GM18858 (cell line): ENCODE results near the gene STAB2.

Source experiments
- ATAC-seq: cut with Tn5 transposase; IDR thresholded peaks from one replicate; pipeline ENCODE4 v1.9.1; 2021; ENCODE audit not compliant: unreplicated experiment

STAB2 gene, protein sequence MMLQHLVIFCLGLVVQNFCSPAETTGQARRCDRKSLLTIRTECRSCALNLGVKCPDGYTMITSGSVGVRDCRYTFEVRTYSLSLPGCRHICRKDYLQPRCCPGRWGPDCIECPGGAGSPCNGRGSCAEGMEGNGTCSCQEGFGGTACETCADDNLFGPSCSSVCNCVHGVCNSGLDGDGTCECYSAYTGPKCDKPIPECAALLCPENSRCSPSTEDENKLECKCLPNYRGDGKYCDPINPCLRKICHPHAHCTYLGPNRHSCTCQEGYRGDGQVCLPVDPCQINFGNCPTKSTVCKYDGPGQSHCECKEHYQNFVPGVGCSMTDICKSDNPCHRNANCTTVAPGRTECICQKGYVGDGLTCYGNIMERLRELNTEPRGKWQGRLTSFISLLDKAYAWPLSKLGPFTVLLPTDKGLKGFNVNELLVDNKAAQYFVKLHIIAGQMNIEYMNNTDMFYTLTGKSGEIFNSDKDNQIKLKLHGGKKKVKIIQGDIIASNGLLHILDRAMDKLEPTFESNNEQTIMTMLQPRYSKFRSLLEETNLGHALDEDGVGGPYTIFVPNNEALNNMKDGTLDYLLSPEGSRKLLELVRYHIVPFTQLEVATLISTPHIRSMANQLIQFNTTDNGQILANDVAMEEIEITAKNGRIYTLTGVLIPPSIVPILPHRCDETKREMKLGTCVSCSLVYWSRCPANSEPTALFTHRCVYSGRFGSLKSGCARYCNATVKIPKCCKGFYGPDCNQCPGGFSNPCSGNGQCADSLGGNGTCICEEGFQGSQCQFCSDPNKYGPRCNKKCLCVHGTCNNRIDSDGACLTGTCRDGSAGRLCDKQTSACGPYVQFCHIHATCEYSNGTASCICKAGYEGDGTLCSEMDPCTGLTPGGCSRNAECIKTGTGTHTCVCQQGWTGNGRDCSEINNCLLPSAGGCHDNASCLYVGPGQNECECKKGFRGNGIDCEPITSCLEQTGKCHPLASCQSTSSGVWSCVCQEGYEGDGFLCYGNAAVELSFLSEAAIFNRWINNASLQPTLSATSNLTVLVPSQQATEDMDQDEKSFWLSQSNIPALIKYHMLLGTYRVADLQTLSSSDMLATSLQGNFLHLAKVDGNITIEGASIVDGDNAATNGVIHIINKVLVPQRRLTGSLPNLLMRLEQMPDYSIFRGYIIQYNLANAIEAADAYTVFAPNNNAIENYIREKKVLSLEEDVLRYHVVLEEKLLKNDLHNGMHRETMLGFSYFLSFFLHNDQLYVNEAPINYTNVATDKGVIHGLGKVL (N-terminal part only)

DNA sequence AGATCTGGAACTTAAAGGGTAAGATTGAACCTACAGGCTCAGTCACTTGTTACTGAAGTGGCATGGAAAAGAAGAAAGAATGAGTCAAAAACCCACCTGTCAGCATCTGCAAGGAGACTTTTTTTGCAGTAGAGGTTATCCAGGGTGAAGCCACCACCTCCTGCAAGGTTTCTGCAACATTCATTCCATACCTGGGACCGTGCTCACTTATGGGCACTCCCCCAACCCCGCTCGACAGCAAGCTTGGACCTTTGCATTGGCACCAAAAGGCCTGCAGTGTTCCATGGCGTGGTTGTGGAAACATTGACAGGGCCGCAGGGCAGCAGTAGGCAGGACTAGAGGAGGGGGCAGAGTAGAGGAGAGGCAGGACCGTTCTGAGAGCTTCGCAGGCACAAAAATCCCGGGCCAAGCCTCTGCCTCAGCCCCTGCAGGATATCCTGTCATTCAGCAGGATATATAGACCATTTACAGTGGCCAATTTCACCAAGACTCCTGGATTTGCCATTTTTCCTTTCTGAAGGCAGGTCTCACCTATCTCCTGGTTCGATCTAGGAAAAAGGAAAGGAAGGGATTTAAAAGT lies at the start of gene STAB2:
Gene STAB2 (plus strand): TSS at position 483 of the 580 bp plus-strand sequence. CDS start 204 bp downstream, outside the sequence.
- no peak for ATAC-seq

DNA sequence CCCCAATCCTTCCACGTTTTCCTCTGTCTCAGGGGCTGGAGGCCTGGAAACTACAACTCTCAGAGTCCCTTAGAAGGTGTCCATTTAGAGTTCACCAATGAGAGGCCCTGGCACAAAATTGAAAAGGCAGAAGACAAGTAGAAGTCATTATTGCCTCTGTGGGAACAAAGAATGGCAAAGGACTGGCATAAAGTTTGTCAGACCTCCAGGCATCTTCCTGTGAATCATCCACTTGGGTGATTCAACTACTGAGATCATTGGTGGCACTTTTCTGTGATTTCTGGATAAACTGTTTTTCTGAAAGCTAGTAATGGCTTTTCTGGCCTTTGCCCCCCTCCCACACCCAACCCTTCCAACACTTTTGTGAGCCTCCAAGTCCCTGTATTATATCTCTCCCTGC lies 48.7 kb upstream of the STAB2 start:
- no peak for ATAC-seq

DNA sequence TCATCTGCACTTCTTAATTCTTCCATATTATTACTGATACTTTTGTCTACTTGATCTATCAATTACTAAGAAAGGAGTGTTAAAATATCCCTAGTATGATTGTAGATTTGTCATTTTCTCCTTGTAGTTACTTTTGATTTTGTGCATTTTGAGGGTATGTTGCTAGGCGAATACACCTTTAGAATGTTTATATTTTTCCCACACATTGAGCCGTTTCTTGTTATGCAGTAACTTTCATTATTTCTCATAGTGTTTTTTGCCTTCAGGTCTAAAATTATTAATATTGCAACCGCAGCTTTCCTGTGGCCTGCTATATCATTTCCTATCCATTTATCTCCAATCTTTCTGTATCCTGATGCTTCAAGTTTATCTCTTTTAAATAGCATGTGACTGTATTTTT lies 46.8 kb upstream of the STAB2 start:
- ATAC-seq, result no peak

GRCh38 chr12:103542078-103542477 lies 45.0 kb upstream of the STAB2 start:
- no peak for ATAC-seq

GRCh38 chr12:103546959-103547358 lies 40.1 kb upstream of the STAB2 start:
- ATAC-seq, result no peak

DNA sequence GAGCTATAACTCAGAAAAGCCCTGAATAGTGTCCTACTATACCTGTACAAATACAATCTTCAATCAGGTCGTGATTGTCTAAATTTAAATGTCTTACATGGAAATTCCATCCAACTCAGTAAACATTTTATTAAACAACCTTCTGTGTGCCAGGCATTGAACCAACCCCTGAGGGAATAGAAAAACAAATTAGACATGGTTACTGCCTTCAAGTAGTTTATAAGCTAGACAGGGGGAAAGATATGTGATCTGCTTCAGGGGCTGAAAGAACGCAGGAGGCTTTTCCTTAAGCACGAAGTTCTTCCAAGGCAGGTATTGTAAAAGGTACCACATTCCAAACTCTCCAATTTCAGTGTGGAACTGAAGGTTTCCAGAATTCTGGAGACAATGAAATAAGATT lies 39.7 kb upstream of the STAB2 start:
- no peak for ATAC-seq

- ATAC-seq, result no peak
Measured at GRCh38 chr12:103547929-103548328, 39.1 kb upstream of the STAB2 start.

DNA sequence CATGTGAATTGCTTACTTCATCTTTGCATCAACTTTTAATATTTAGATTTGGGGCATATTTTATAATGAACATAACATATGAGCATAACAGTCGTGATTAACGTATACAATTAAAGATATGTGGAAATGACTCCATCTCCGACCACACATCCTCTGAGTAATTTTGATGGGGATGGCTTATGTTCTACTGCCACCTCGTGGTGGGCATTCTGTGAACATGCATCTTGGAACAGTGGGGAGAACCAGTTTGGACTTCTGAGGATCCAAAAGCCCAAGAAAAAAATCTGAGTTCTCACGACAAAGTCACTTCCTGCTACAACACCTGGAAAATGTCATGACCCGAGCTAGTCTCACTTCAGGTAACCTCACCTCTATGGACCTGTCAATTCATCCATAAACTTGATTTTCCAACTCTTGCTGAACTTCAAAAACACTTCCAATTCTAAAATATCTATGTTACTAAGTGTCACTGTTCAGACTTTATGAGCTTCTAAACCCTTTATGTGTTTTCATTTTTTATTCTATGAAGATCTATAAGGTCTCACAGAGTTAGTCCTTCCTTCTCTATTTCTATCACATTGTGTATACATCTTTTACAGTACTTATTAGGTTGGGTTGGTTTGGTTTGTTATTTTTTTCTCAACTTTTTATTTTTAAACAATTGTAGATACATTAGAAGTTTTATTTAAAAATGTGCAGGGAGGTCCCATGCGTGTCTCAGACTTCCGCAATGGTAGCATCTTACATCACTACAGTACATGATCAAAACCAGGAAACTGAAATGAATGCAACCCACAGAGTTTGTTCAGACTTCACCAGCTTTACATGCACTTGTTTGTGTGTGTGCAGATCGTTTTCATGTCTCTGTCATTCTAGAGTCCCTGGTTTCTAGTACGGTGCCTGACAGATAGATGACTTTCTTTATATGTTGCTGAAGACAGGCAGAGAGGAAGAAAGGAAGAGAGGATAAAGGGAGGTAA lies 38.2 kb upstream of the STAB2 start:
- no peak for ATAC-seq

DNA sequence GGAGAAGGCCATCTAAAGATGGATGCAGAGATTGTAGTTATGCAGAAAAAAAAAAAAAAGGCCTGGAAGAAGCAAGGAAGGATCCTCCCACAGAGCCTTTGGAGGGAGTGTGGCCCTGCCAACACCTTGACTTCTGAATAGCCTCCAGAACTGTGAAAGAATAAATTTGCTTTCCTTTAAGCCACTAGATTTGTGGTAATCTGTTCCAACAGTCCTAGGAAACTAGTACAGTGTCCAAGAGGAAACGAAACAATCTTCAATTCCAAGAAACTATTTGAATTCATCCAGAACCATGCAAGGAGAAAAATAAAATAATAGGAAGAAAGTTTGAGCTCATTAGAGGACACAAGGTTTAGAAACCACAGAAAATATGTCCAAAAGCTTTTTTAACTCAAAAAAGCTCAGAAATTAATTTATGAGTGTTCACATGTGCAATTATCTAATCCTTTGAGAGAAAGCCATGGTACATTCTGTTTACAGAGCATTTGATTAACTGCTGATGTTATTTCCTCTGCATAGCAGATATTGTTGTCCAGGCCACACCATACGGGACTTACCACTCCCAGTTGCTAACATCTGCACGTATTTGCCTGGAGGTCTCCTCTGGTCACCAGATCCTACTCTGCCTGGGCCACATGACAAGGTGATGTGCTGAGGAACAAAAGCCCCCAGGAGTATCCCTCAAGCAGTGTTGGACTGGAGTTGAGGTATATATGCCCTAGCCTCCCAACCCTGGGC lies 30.0 kb upstream of the STAB2 start:
- ATAC-seq, result no peak

DNA sequence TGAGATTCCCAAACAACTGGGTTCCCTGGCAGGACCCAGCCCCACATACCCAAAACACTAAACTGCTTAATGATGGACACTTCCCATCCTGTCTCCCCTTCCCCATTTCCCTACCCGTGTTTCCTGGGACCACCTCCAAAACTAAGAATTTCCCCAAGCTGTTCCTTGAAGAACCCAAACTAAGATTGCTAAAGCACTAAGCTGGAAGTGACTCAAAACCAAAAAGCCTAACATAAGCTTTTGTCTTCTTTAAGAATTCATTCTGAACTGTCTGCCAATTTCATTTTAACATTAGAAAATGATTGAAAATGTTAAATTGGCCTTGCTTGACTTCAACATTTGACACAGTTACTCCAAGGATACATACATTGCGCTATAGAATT lies 29.5 kb upstream of the STAB2 start:
- no peak for ATAC-seq

DNA sequence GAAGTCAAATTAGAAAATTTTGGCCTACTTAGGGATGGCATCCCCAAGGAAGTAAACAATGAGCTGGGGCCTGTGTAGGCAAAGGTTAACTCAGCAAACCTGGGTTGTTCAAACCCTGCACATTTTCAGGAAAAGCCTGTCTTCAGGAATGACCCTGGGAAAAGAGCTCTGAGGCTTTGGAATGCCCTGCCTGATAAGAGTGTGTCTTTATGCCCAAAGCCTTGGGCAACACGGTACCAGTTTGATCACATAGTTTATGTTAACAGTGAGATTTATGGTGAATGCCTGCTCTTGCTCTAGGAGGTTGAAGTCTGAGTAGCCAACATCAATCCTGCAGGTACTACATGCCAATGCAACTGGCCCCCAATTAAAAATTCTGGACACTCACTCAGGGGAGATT lies 28.2 kb upstream of the STAB2 start:
- ATAC-seq, result no peak

DNA sequence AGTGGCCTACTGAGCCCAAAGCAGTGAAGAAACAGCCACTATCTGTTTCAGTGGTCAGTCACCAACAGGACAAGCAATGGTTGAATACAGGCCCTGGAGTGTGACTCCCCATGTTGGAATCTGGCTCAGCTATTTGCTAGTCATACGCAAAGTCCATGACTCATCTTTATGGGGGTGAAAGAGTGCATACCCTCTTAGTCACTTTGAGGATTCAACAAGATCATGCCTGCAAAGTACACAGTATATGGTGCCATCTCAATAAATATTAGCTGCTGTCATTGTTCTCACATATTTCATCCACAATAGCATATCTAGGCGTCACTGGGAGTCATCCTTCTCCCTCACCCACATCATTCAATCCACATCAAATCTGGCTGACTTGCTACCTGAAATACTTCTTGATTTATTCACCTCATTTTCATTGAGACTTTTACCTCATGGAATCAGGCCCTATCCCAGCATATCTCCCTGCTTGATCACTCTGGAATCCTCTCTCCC lies 26.4 kb upstream of the STAB2 start:
- no peak for ATAC-seq

GRCh38 chr12:103561174-103561573 lies 25.9 kb upstream of the STAB2 start:
- no peak for ATAC-seq

GRCh38 chr12:103566398-103566797 lies 20.7 kb upstream of the STAB2 start:
- no peak for ATAC-seq

GRCh38 chr12:103569278-103569677 lies 17.8 kb upstream of the STAB2 start:
- no peak for ATAC-seq

GRCh38 chr12:103571286-103571685 lies 15.8 kb upstream of the STAB2 start:
- ATAC-seq, result no peak

DNA sequence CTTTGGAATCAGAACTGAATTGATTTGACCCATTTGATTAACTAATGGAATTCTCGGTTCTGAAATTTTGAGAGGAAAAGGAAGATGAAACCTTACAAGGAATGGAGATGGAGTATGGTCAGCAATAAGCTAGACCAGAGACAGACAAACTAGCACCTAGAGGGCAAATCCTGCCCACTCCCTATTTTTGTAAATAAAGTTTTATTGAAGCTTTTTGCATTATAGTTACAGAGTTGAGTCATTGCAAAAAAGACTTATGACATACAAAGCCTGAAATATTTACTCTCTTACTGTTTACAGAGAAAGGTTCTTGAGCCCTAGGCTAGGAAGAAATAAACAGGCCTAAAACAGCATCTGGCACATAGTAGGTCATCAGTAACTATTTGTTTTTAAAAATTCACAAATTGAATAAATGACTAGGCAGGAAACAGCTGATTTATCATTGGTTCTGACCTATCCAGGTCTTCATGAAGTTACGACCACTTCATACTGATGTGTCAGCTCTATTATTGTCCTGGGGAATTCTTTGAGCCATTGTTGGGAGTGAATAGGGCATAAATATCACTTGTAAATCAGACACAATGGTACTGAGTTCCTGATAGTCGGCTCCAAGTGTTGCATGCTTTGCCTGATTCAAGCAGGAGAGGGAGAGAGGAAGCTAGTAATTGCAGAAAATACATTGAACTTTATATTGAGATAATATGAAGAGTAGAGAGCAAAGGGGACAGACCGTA lies 14.6 kb upstream of the STAB2 start:
- no peak for ATAC-seq

- ATAC-seq, result no peak
Measured at GRCh38 chr12:103573185-103573584, 13.9 kb upstream of the STAB2 start.
